ENCODE measurements around the gene HSPD1.

Gene HSPD1

DNA sequence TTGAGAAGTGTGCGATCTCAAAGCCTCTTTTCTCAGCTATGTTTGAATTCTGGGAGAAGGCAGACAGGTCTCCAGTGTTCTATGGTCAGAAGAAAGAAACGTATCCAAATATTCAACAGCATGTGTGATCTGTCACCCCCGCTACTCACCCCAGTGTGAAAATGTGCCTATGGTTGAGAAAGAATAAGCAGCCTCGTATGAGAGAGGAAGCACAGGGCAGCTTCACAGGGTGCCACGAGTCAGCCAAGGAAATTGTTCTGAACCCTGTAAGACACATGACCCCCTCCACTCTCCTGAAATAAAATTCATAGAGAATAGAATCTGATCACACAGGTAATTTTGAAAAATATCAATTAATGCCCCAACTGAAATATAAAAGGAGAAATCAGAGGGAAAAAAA lies 56.8 kb downstream of the HSPD1 start:
- FAIRE-seq (no peak), DNase-seq (ENCODE audit: low spot score) (no peak)

GRCh38 chr2:197437380-197437779 lies 62.3 kb downstream of the HSPD1 start:
- DNase-seq (ENCODE audit: low spot score) (no peak), FAIRE-seq (no peak)

Measured in RCC 7860 (cell line).